K562 (cell line): ENCODE measurements around the gene FKRP. TPM values are rescaled to one million over a fixed set of nuclear protein-coding genes. Genes with fewer than 3 reads are reported as not detected.

Source experiments
- ATAC-seq: fragments of 200-7000 bp; cut with Tn5 transposase; 3 replicates; pipeline ENCODE4 v1.9.1; 2020; ENCODE audit warnings: moderate library complexity
- BruUV-seq: library from RNA; stranded (reverse); fragments of 400-500 nt; replicated peaks from 2 replicates; lab custom pipeline; 2021; lab: Mats Ljungman, UMichigan
- CTCF ChIA-PET: fragments of 300-600 bp; formaldehyde crosslinking; extraction: SDS; loops from one replicate; lab custom pipeline; 2021; ENCODE audit warnings: low intra/inter-chr PET ratio; lab: Yijun Ruan, JAX
- POLR2A ChIA-PET: fragments of 300-600, 350-650 bp; sonication (Branson Sonifier 250); formaldehyde crosslinking; extraction: SDS; loops from one replicate; lab custom pipeline; 2021; ENCODE audit warnings: antibody characterized with exemption, inconsistent platforms; lab: Yijun Ruan, JAX
- DNase-seq, 4 experiments: peaks; one replicate each; pipeline versions ENCODE4 v3.0.0 to v3.0.0-alpha.2; 2011 to 2018; ENCODE audit warnings: low spot score in 3 of 4, mixed read lengths in 3 of 4; ENCODE audit errors: extremely low read depth in 1 of 4
- FAIRE-seq: peaks from 2 replicates; lab custom pipeline; 2011; peaks lifted over from hg19 to GRCh38; lab: Jason Lieb, UNC
- H2AFZ ChIP-seq: 2 replicates; pipeline ENCODE4 v1.6.0; 2011; ENCODE audit warnings: low read depth, low read length, control low read depth, inconsistent platforms
- H3K27ac ChIP-seq: fragments of 200-600 bp; 3 replicates; pipeline ENCODE4 v1.8.0; 2011; ENCODE audit warnings: low read depth, mild to moderate bottlenecking, control low read depth, inconsistent platforms, low read length, moderate library complexity, mixed read lengths; ENCODE audit errors: extremely low read depth
- H3K27me3 ChIP-seq, 2 experiments: fragments of 300-600 bp in 1 of 2; 2 replicates in 1 of 2; 3 replicates in 1 of 2; pipeline versions ENCODE4 v1.6.0 to v1.8.0; 2011; ENCODE audit warnings: inconsistent platforms in 2 of 2, low read length in 2 of 2, mild to moderate bottlenecking in 1 of 2, mixed read lengths in 1 of 2, moderate library complexity in 1 of 2; ENCODE audit not compliant: control insufficient read depth in 2 of 2, insufficient read depth in 2 of 2
- H3K36me3 ChIP-seq: fragments of 300-600 bp; 3 replicates; pipeline ENCODE4 v1.8.0; 2011; ENCODE audit warnings: mild to moderate bottlenecking, low read length, inconsistent platforms; ENCODE audit not compliant: control insufficient read depth, insufficient read depth
- H3K4me1 ChIP-seq, 2 experiments: fragments of 200-600 bp in 1 of 2; replicated peaks in 1 of 2; 2 replicates in 1 of 2; 3 replicates in 1 of 2; pipeline versions ENCODE4 v1.5.1 to v1.8.0; 2011; ENCODE audit warnings: inconsistent platforms in 2 of 2, low read length in 2 of 2, mild to moderate bottlenecking in 1 of 2, mixed read lengths in 1 of 2, moderate library complexity in 1 of 2; ENCODE audit not compliant: control insufficient read depth in 2 of 2, insufficient read depth in 2 of 2
- H3K4me2 ChIP-seq: 2 replicates; pipeline ENCODE4 v1.6.1; 2011; ENCODE audit warnings: low read length, control low read depth, inconsistent platforms, mixed read lengths; ENCODE audit not compliant: insufficient read depth
- H3K4me3 ChIP-seq: fragments of 200-600 bp; sonication (generic), shearing (Covaris generic); 2 replicates; pipeline ENCODE4 v1.5.1; 2016; ENCODE audit warnings: control low read depth, inconsistent platforms
- H3K79me2 ChIP-seq: fragments of 200-600 bp; 3 replicates; pipeline ENCODE4 v1.8.0; 2011; ENCODE audit warnings: low read length, inconsistent platforms; ENCODE audit not compliant: control insufficient read depth, insufficient read depth
- H3K9ac ChIP-seq, 2 experiments: 2 replicates each; pipeline versions ENCODE4 v1.6.0 to v1.6.1; 2011; ENCODE audit warnings: low read depth in 2 of 2, low read length in 2 of 2, control low read depth in 1 of 2, inconsistent platforms in 1 of 2, mild to moderate bottlenecking in 1 of 2, mixed read lengths in 1 of 2; ENCODE audit not compliant: insufficient read depth in 1 of 2
- H3K9me1 ChIP-seq: one replicate; pipeline ENCODE4 v1.6.0; 2011; ENCODE audit warnings: inconsistent platforms, mild to moderate bottlenecking, low read length, moderate library complexity; ENCODE audit not compliant: control insufficient read depth, insufficient read depth
- H3K9me3 ChIP-seq: replicated peaks from 2 replicates; pipeline ENCODE4 v1.5.1; 2011; ENCODE audit warnings: low read depth, low read length, inconsistent platforms; ENCODE audit not compliant: control insufficient read depth, insufficient read depth
- H4K20me1 ChIP-seq: replicated peaks from 2 replicates; pipeline ENCODE4 v1.6.1; 2011; ENCODE audit warnings: low read length, inconsistent platforms, mixed read lengths; ENCODE audit not compliant: control insufficient read depth, insufficient read depth
- COPS2 ChIP-seq: fragments of 450-650 bp; conservative IDR thresholded peaks from 2 replicates; pipeline ENCODE4 v1.6.1; 2016; ENCODE audit warnings: mild to moderate bottlenecking, moderate library complexity
- FOXJ2 ChIP-seq: fragments of 200-800 bp; sonication (Bioruptor generic); IDR thresholded peaks from 2 replicates; pipeline ENCODE4 v1.6.1; 2016; ENCODE audit warnings: missing genetic modification characterization, missing compliant biosample characterization
- MXI1 ChIP-seq: IDR thresholded peaks from 2 replicates; pipeline ENCODE4 v1.6.1; 2011; ENCODE audit warnings: low read depth, mild to moderate bottlenecking, improper control_type of control experiment, low read length
- RBM15 ChIP-seq: fragments of 200-400 bp; formaldehyde crosslinking; IDR thresholded peaks from 2 replicates; pipeline ENCODE4 v1.6.1; 2018; ENCODE audit warnings: mild to moderate bottlenecking, low read length, moderate library complexity; ENCODE audit not compliant: insufficient read depth
- RFX7 ChIP-seq: fragments of 250-450 bp; sonication (Bioruptor Pico); IDR thresholded peaks from 2 replicates; pipeline ENCODE4 v1.5.1; 2021; ENCODE audit warnings: mild to moderate bottlenecking
- SMAD3 ChIP-seq: fragments of 450-650 bp; formaldehyde crosslinking; conservative IDR thresholded peaks from 2 replicates; pipeline ENCODE4 v1.4.0; 2020; ENCODE audit warnings: mild to moderate bottlenecking
- SMAD4 ChIP-seq: fragments of 250-450 bp; sonication (Bioruptor Pico); conservative IDR thresholded peaks from 2 replicates; pipeline ENCODE4 v1.8.0; 2021; ENCODE audit warnings: inconsistent platforms, mild to moderate bottlenecking, moderate library complexity
- ZNF217 ChIP-seq: sonication (generic); formaldehyde crosslinking; IDR thresholded peaks from 2 replicates; pipeline ENCODE4 v1.8.0; 2022; ENCODE audit warnings: mild to moderate bottlenecking, missing genetic modification reagents
- ZNF592 ChIP-seq: fragments of 450-650 bp; IDR thresholded peaks from 2 replicates; pipeline ENCODE4 v1.6.1; 2017; ENCODE audit warnings: antibody characterized with exemption, mild to moderate bottlenecking
- ZSCAN32 ChIP-seq: fragments of 450-650 bp; formaldehyde crosslinking; IDR thresholded peaks from 2 replicates; pipeline ENCODE4 v1.4.0; 2020; ENCODE audit warnings: mild to moderate bottlenecking, moderate library complexity
- WGBS: fragments of 100-300 bp; shearing (Covaris generic); methylation state at CpG from one replicate; pipeline ENCODE4 v1.1.6; 2016; ENCODE audit warnings: low coverage, mixed read lengths; ENCODE audit not compliant: insufficient coverage; ENCODE audit errors: missing lambda C conversion rate; 5-methylcytosine and 5-hydroxymethylcytosine counted together
- in situ Hi-C: fragments of 300-500 bp; cut with MboI; formaldehyde crosslinking; loops from 4 replicates; pipeline ENCODE4 v1.15.0; 2018; ENCODE audit warnings: inconsistent platforms, mixed read lengths
- intact Hi-C: fragments of 100-400 bp; cut with micrococcal nuclease; formaldehyde crosslinking; loops from 2 replicates; pipeline ENCODE4 v1.14.2; 2022
- polyA plus RNA-seq, 8 experiments: library from polyadenylated mRNA; depleted of rRNA in 4 of 8; stranded (reverse) in 5 of 8; unstranded in 3 of 8; fragments of >200 nt; fragmentation: Nextera tagmentation in 2 of 8; fragmentation: Illumina TruSeq in 1 of 8; extraction: Ambion mirVana in 2 of 8; extraction: Trizol in 1 of 8; gene quantifications; 2 replicates each; pipeline versions ENCODE4 v1.2.1 to v1.2.3, GENCODE V29; 2011 to 2014; ENCODE audit warnings: inconsistent platforms in 1 of 8, missing spikeins in 1 of 8
- total RNA-seq, 7 experiments: library from RNA; depleted of rRNA in 6 of 7; stranded (reverse); fragments of >200 nt in 6 of 7; fragmentation: Illumina TruSeq in 2 of 7; extraction: Trizol in 2 of 7; gene quantifications; 2 replicates each; pipeline versions ENCODE4 v1.2.1 to v1.2.3, GENCODE V29; 2011 to 2021; ENCODE audit warnings: low replicate concordance in 1 of 7
- TF ChIP-seq, protein P1 (sequence below): fragments of 450-650 bp; IDR thresholded peaks from 2 replicates; pipeline ENCODE4 v1.6.1; 2017; ENCODE audit warnings: mild to moderate bottlenecking, moderate library complexity
- TF ChIP-seq, protein P2 (sequence below): fragments of 450-650 bp; formaldehyde crosslinking; IDR thresholded peaks from 2 replicates; pipeline ENCODE4 v1.4.0; 2020; ENCODE audit warnings: mild to moderate bottlenecking, mixed read lengths

FKRP gene
- total and polyA plus RNA-seq, 9 of the 15 experiments (the other 6 are each of a cell fraction or from before 2014, with no cell fraction given): 0.68 to 16.1 (median 6.5) TPM

GRCh38 chr19:46726551-46726950 lies 19.3 kb upstream of the FKRP start:
- no peaks in the 10 kb centered on the region for H3K27me3 ChIP-seq
- peaks cover 98% of the 10 kb centered on the region for H3K36me3 ChIP-seq
- no peak overlapping the region for H3K4me2 ChIP-seq
- no peak for TF ChIP-seq RBM15
- TF ChIP-seq ZNF592: no peak
- no peak for TF ChIP-seq ZNF217 (CRISPR knock-in tag)
- TF ChIP-seq, protein P1, sequence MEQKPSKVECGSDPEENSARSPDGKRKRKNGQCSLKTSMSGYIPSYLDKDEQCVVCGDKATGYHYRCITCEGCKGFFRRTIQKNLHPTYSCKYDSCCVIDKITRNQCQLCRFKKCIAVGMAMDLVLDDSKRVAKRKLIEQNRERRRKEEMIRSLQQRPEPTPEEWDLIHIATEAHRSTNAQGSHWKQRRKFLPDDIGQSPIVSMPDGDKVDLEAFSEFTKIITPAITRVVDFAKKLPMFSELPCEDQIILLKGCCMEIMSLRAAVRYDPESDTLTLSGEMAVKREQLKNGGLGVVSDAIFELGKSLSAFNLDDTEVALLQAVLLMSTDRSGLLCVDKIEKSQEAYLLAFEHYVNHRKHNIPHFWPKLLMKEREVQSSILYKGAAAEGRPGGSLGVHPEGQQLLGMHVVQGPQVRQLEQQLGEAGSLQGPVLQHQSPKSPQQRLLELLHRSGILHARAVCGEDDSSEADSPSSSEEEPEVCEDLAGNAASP: no peak
- no peak for TF ChIP-seq COPS2
- TF ChIP-seq SMAD3 (CRISPR knock-in tag): no peak
- TF ChIP-seq SMAD4 (CRISPR knock-in tag): no peak
- TF ChIP-seq ZSCAN32: no peak
- TF ChIP-seq, protein P2, sequence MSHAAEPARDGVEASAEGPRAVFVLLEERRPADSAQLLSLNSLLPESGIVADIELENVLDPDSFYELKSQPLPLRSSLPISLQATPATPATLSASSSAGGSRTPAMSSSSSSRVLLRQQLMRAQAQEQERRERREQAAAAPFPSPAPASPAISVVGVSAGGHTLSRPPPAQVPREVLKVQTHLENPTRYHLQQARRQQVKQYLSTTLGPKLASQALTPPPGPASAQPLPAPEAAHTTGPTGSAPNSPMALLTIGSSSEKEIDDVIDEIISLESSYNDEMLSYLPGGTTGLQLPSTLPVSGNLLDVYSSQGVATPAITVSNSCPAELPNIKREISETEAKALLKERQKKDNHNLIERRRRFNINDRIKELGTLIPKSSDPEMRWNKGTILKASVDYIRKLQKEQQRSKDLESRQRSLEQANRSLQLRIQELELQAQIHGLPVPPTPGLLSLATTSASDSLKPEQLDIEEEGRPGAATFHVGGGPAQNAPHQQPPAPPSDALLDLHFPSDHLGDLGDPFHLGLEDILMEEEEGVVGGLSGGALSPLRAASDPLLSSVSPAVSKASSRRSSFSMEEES (CRISPR knock-in tag): no peak
- no peak for TF ChIP-seq FOXJ2
- no peak for TF ChIP-seq MXI1
- no peak for TF ChIP-seq RFX7 (CRISPR knock-in tag)
- no peak overlapping the region for H3K9ac ChIP-seq
- BruUV-seq: no TSS peak
- intact Hi-C loops: no loop called here
- H3K27ac ChIP-seq: no peak overlapping the region
- H3K4me1 ChIP-seq: peaks cover 15 to 67% of the 10 kb centered on the region in 2 experiments
- ATAC-seq (no peak), FAIRE-seq (no peak), DNase-seq (no peak)
- no peaks in the 10 kb centered on the region for H3K9me3 ChIP-seq
- ChIA-PET CTCF (no interaction called here), POLR2A (interaction anchor here (0.5 kb wide), 1 partner anchor 8 kb away, joined by 3 read pairs; no protein-coding TSS in a partner anchor)
- 94% methylated on average over 10 of the region's 10 CpGs for WGBS
- peaks cover 32% of the 10 kb centered on the region for H4K20me1 ChIP-seq
- H3K4me3 ChIP-seq: no peak overlapping the region
- H3K9me1 ChIP-seq: peaks cover 8% of the 10 kb centered on the region
- H3K79me2 ChIP-seq: peaks cover 36% of the 10 kb centered on the region
- in situ Hi-C loops: no loop called here
- no peak overlapping the region for H2AFZ ChIP-seq
